Skin of body (tissue), 2 donors: Measurements from ENCODE around the gene RPL13A. TPM values are rescaled to one million over a fixed set of nuclear protein-coding genes. Genes with fewer than 3 reads are reported as not detected.

Experiments
- small RNA-seq: library from RNA; depleted of rRNA; stranded (forward); fragments of <200 nt; gene quantifications from one replicate; pipeline ENCODE3, GENCODE V24; 2014; ENCODE audit warnings: low replicate concordance
- total RNA-seq: library from RNA; depleted of rRNA; stranded (reverse); fragments of >200 nt; gene quantifications from one replicate; pipeline ENCODE4 v1.2.3, GENCODE V29; 2014

Gene RPL13A
- total RNA-seq, 1 donor from 2014 or later = 3,296 TPM

Small RNA genes lying within 50 kb of the gene (small RNA-seq; reads per million reads assigned to genes)
- gene COX6CP7 = not detected
- 15.8 reads per million, percentile 93 among the genes with 10 or more reads in this experiment for gene MIR150
- not detected for gene SNORD32A
- not detected for gene SNORD33
- not detected for gene SNORD34
- gene SNORD35A = not detected
- gene SNORD35B = not detected

Other genes starting within 250 kb of the RPL13A start
- 0.20 TPM for gene SLC6A16, start 162.4 kb upstream of the RPL13A start, total RNA-seq
- gene CD37, start 152.2 kb upstream of the RPL13A start, total RNA-seq = 8.2 TPM
- 21.4 TPM for gene TEAD2, start 125.2 kb upstream of the RPL13A start, total RNA-seq
- not detected for gene DKKL1, start 123.7 kb upstream of the RPL13A start, total RNA-seq
- not detected for gene KASH5, start 99.4 kb upstream of the RPL13A start, total RNA-seq
- not detected for gene PTH2, start 64.2 kb upstream of the RPL13A start, total RNA-seq
- not detected for gene GFY, start 62.2 kb upstream of the RPL13A start, total RNA-seq
- gene SLC17A7, start 46.1 kb upstream of the RPL13A start, total RNA-seq = 0.59 TPM
- gene PIH1D1, start 35.8 kb upstream of the RPL13A start, total RNA-seq = 49.7 TPM
- 22.5 TPM for gene ALDH16A1, start 34.4 kb upstream of the RPL13A start, total RNA-seq
- gene FLT3LG, start 13.4 kb upstream of the RPL13A start, total RNA-seq = 1.3 TPM
- gene RPS11, start 8.8 kb downstream of the RPL13A start, total RNA-seq = 2,894 TPM
- 96.1 TPM for gene FCGRT, start 25.1 kb downstream of the RPL13A start, total RNA-seq
- gene RCN3, start 40.4 kb downstream of the RPL13A start, total RNA-seq = 71.9 TPM
- 28.4 TPM for gene NOSIP, start 92.9 kb downstream of the RPL13A start, total RNA-seq
- gene PRRG2, start 93.7 kb downstream of the RPL13A start, total RNA-seq = 2.8 TPM
- 6.9 TPM for gene PRR12, start 103.6 kb downstream of the RPL13A start, total RNA-seq
- 10.2 TPM for gene RRAS, start 152.5 kb downstream of the RPL13A start, total RNA-seq
- 8.5 TPM for gene SCAF1, start 154.6 kb downstream of the RPL13A start, total RNA-seq
- gene IRF3, start 178.2 kb downstream of the RPL13A start, total RNA-seq = 42.6 TPM
- 5.0 TPM for gene BCL2L12, start 178.3 kb downstream of the RPL13A start, total RNA-seq
- gene PRMT1, start 189.7 kb downstream of the RPL13A start, total RNA-seq = 129 TPM
- 0.69 TPM for gene ADM5, start 202.0 kb downstream of the RPL13A start, total RNA-seq
- 1.6 TPM for gene CPT1C, start 203.5 kb downstream of the RPL13A start, total RNA-seq